Psoas muscle (tissue), 8 donors: Measurements from ENCODE around the gene AUTS2. TPM values are rescaled to one million over a fixed set of nuclear protein-coding genes. Genes with fewer than 3 reads are reported as not detected.

Source experiments
- ATAC-seq, 4 donors: fragments of 200-7000 bp; cut with Tn5 transposase; one replicate each; pipeline ENCODE4 v1.9.1; 2020; ENCODE audit warnings: moderate library complexity in 3 of 4, mild to moderate bottlenecking in 2 of 4
- DNase-seq, 2 donors: peaks; one replicate each; pipeline ENCODE4 v3.0.0-alpha.2; 2020
- H3K27ac ChIP-seq: fragments of 200-600 bp; one replicate; pipeline ENCODE4 v1.8.0; 2022
- H3K27me3 ChIP-seq, 3 donors: fragments of 200-600 bp in 1 of 3; one replicate each; pipeline versions ENCODE4 v1.6.1 to v1.8.0; 2013 to 2022; ENCODE audit warnings: low read length in 2 of 3, mild to moderate bottlenecking in 2 of 3, moderate library complexity in 1 of 3; ENCODE audit not compliant: insufficient read depth in 3 of 3
- H3K36me3 ChIP-seq, 2 donors: fragments of 200-600 bp in 1 of 2; one replicate each; pipeline versions ENCODE4 v1.6.1 to v1.8.0; 2013 to 2022; ENCODE audit warnings: low read depth in 1 of 2, mild to moderate bottlenecking in 1 of 2, moderate library complexity in 1 of 2; ENCODE audit not compliant: insufficient read depth in 1 of 2
- H3K4me1 ChIP-seq: fragments of 200-600 bp; one replicate; pipeline ENCODE4 v1.8.0; 2022
- H3K4me3 ChIP-seq: fragments of 200-600 bp; one replicate; pipeline ENCODE4 v1.8.0; 2022; ENCODE audit warnings: mild to moderate bottlenecking
- H3K9me3 ChIP-seq: fragments of 200-600 bp; one replicate; pipeline ENCODE4 v1.8.0; 2022
- WGBS, 3 donors: extraction: QIAGEN DNeasy Blood & Tissue Kit; methylation state at CpG; one replicate each; pipeline versions ENCODE4 v1.1.6 to v1.1.7; 2013; 5-methylcytosine and 5-hydroxymethylcytosine counted together
- intact Hi-C, 2 donors: fragments of 100-400 bp; cut with DNase I; formaldehyde crosslinking; loops; one replicate each; pipeline versions ENCODE4 v1.11.0 to v1.14.2; 2022
- polyA plus RNA-seq, 3 donors: library from polyadenylated mRNA; stranded (reverse); fragments of 200-250 nt; gene quantifications; one replicate each; pipeline ENCODE4 v1.2.3, GENCODE V29; 2013
- total RNA-seq, 4 donors: library from RNA; stranded (reverse); fragmentation: NEBNext Ultra II Directional in 2 of 4; extraction: Animal tissue kit (Norgen Biotek cat#: 25700) in 2 of 4; gene quantifications; one replicate each; pipeline versions ENCODE4 v1.2.1 to v1.2.4, GENCODE V29; 2021 to 2023
- TF ChIP-seq, protein P1 (sequence below): fragments of 200-600 bp; IDR thresholded peaks from one replicate; pipeline ENCODE4 v1.8.0; 2022; ENCODE audit warnings: antibody characterized with exemption
- donor health status: healthy with polysubstance abuse.
- donor health status: DM: no; HTN: no; CAD: no; lungs with moderate emphysema.
- donor health status: Bipolar disorder and iron deficiency.
- donor health status: healthy.
- donor health status: DM: yes; HTN: yes; CAD: no.
- donor health status: DM: no; HTN: no; CAD: no.
- donor health status: DM: no; HTN: no; CAD: no.
- donor health status: DM: yes; HTN: yes; CAD: no.

AUTS2 gene
- total and polyA plus RNA-seq, 7 donors: 5.0 to 33.5 (median 14.3) TPM

DNA sequence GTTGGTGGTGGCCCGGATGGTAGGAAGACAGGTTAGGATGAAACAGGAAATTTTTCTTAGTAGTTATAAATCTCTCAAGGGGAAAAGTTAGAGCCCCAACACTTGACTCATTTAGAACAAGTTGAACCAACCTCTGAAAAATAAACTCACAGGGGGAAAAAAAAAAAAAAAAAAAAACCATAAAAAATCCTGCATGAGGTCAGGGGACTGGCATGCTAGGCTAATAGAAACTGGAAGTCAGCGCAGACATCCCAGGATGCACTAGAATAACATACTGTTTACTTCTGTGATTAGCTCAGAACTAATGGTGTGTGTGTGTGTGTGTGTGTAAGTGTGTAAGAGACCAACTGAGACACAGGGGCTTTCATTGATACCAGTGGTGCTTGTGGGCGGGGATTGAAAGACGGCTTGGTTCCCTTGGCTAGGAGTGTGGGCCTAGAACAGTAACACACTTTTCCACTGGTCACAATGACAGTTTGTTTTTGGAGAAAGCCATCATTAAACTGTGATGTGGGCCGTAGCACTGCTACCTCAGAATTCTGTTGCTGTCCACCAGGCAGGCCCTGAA is 1042.1 kb downstream of the AUTS2 start:
- Histone ChIP-seq H3K4me1 (no peaks in the 10 kb centered on the region), H3K9me3 (no peaks in the 10 kb centered on the region), H3K4me3 (no peak overlapping the region), H3K27me3 (no peaks in the 10 kb centered on the region), H3K27ac (no peak overlapping the region), H3K36me3 (no peaks in the 10 kb centered on the region)
- TF ChIP-seq, protein P1, sequence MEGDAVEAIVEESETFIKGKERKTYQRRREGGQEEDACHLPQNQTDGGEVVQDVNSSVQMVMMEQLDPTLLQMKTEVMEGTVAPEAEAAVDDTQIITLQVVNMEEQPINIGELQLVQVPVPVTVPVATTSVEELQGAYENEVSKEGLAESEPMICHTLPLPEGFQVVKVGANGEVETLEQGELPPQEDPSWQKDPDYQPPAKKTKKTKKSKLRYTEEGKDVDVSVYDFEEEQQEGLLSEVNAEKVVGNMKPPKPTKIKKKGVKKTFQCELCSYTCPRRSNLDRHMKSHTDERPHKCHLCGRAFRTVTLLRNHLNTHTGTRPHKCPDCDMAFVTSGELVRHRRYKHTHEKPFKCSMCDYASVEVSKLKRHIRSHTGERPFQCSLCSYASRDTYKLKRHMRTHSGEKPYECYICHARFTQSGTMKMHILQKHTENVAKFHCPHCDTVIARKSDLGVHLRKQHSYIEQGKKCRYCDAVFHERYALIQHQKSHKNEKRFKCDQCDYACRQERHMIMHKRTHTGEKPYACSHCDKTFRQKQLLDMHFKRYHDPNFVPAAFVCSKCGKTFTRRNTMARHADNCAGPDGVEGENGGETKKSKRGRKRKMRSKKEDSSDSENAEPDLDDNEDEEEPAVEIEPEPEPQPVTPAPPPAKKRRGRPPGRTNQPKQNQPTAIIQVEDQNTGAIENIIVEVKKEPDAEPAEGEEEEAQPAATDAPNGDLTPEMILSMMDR: no peak
- 79 to 95% (median 95%) methylated on average over 5 of the region's 5 CpGs for WGBS, 3 donors
- ATAC-seq: no peak
- DNase-seq: no peak
- intact Hi-C loops: no loop called here

DNA sequence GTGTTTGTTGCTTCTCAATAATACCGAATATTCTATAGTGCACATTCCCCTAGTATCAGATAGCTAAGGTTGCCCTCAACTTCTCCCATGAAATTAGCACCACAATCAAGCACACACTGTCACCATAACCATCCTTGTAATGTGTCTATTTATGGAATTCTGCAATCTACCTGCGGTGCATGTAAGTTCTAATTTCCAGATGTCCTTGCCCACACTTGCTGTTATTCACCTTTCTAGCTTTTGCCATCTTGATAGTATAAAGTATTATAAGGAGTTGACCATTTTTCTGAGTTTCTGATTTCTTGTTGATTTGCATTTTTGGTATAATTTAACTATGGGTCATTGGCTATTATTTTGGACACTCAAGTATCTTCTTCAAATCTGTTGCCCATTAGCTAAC is 1043.6 kb downstream of the AUTS2 start:
- 89 to 98% (median 94%) methylated on average over 2 of the region's 2 CpGs for WGBS, 3 donors
- Histone ChIP-seq H3K27me3 (no peaks in the 10 kb centered on the region), H3K9me3 (no peaks in the 10 kb centered on the region), H3K27ac (no peak overlapping the region), H3K36me3 (no peaks in the 10 kb centered on the region), H3K4me3 (no peak overlapping the region), H3K4me1 (peaks cover 11% of the 10 kb centered on the region)
- ATAC-seq (no peak), DNase-seq (no peak)
- intact Hi-C loops: no loop called here
- TF ChIP-seq, protein P1: no peak

DNA sequence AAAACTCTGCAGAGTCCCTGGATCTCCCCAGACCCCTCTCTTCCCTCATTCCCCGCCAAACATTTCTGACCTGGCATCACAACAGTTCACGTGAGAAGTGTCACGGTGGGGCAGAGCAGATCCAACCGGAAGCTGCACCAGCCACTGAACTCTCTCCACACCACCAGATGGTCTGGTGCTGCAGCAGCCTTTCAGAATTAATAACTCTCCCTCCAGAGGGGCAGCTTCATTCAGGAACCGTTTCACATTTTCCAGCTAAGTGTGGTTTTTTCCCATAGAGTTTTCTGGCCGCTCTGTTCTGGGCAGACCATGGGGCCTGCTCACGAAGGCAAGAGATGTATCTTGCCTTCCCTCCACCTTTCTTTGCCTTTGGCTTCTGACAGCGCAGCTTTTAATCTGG is 1047.0 kb downstream of the AUTS2 start:
- intact Hi-C loops: no loop called here
- TF ChIP-seq, protein P1: no peak
- Histone ChIP-seq H3K27ac (no peak overlapping the region), H3K4me1 (peaks cover 24% of the 10 kb centered on the region), H3K36me3 (no peaks in the 10 kb centered on the region), H3K9me3 (no peaks in the 10 kb centered on the region), H3K27me3 (no peaks in the 10 kb centered on the region), H3K4me3 (no peak overlapping the region)
- WGBS, 3 donors: 72 to 83% (median 83%) methylated on average over 8 of the region's 8 CpGs
- no peak for ATAC-seq
- no peak for DNase-seq

DNA sequence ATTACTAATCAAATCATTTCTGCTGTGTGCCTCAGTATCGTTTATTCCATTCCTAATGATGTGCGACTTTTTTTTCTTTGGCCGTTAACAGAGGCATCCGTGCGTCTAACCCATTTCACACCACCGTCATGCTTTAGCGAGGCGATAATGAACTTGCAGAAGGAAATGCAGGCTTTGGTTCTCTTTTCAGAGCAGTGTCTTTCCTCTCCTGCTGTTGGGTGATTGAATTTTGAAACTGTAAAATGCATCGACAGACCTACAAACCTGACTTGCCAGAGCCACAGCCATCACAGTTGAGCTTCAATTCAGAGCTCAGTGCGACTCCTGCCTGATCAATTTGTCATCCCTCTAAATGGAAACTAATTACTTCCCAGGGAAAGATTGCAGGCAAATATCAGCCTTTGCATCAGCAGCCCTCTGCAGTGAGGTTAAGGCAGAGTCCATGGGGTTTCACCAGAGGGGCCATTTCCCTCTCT is 1047.6 kb downstream of the AUTS2 start:
- TF ChIP-seq, protein P1: no peak
- Histone ChIP-seq H3K27ac (no peak overlapping the region), H3K4me3 (no peak overlapping the region), H3K27me3 (no peaks in the 10 kb centered on the region), H3K4me1 (peaks cover 24% of the 10 kb centered on the region), H3K9me3 (no peaks in the 10 kb centered on the region), H3K36me3 (no peaks in the 10 kb centered on the region)
- WGBS, 3 donors: 43 to 67% (median 51%) methylated on average over 10 of the region's 10 CpGs
- DNase-seq: no peak
- ATAC-seq: no peak
- intact Hi-C loops: no loop called here
